Uterus (tissue), 4 donors: ENCODE measurements around the gene PBXIP1. TPM values are rescaled to one million over a fixed set of nuclear protein-coding genes. Genes with fewer than 3 reads are reported as not detected.
"Not testable (repeated sequence)": the region's sequence is repeated elsewhere in the genome, so short reads cannot be mapped to it uniquely, and the experiment has no call there.

ENCODE experiments used
- DNase-seq, 2 donors: peaks; one replicate each; pipeline ENCODE4 v3.0.0-alpha.2; 2019 to 2020
- H3K27ac ChIP-seq, 2 donors: fragments of 200-600 bp; sonication (generic); 1 replicate in 1 of 2; 2 replicates in 1 of 2; pipeline ENCODE4 v1.5.1; 2016 to 2018
- H3K27me3 ChIP-seq, 2 donors: fragments of 200-600 bp; sonication (generic); one replicate each; pipeline ENCODE4 v1.5.1; 2018 to 2019; ENCODE audit warnings: control low read depth in 1 of 2
- H3K36me3 ChIP-seq, 2 donors: fragments of 200-600 bp; sonication (generic); one replicate each; pipeline ENCODE4 v1.5.1; 2019; ENCODE audit warnings: control low read depth in 1 of 2
- H3K4me1 ChIP-seq, 2 donors: fragments of 200-600 bp; sonication (generic); one replicate each; pipeline ENCODE4 v1.5.1; 2018 to 2019; ENCODE audit warnings: control low read depth in 1 of 2
- H3K4me3 ChIP-seq, 2 donors: fragments of 200-600 bp; sonication (generic); 1 replicate in 1 of 2; 2 replicates in 1 of 2; pipeline ENCODE4 v1.5.1; 2018 to 2019; ENCODE audit warnings: mild to moderate bottlenecking in 1 of 2
- H3K9me3 ChIP-seq, 2 donors: fragments of 200-600 bp; sonication (generic); one replicate each; pipeline ENCODE4 v1.5.1; 2019; ENCODE audit warnings: control low read depth in 1 of 2
- POLR2A ChIP-seq, 2 donors: fragments of 450-650 bp; IDR thresholded peaks; one replicate each; pipeline ENCODE4 v1.6.1; 2016; ENCODE audit warnings: antibody characterized with exemption in 2 of 2, mild to moderate bottlenecking in 1 of 2, moderate library complexity in 1 of 2
- intact Hi-C: fragments of 100-400 bp; cut with DNase I; formaldehyde crosslinking; loops from one replicate; pipeline ENCODE4 v1.15.1; 2023; ENCODE audit warnings: low total_unique reads
- total RNA-seq, 4 donors: library from RNA; depleted of rRNA in 3 of 4; stranded (reverse); fragments of >200 nt in 3 of 4; gene quantifications; one replicate each; pipeline versions ENCODE4 v1.1.0 to v1.2.4, GENCODE V29; 2014 to 2023
- TF ChIP-seq, protein P1 (sequence below), 4 experiments: fragments of 200-600 bp in 2 of 4; fragments of 450-650 bp in 2 of 4; sonication (generic) in 2 of 4; IDR thresholded peaks; one replicate each; pipeline ENCODE4 v1.5.1; 2016 to 2019; ENCODE audit warnings: antibody characterized with exemption in 4 of 4, mild to moderate bottlenecking in 2 of 4, moderate library complexity in 1 of 4
- donor health status: DM: yes; HTN: yes; CAD: no.

Gene PBXIP1
- total RNA-seq, 4 donors from 2014 or later, result 34.4 to 151 (median 88.6) TPM

GRCh38 chr1:154982341-154982740 is 26.4 kb upstream of the PBXIP1 start:
- H3K36me3 ChIP-seq, result no peaks in the 10 kb centered on the region
- H3K27ac ChIP-seq, result peak overlapping the region in 1 of 2 donors; percentile 77
- no peaks in the 10 kb centered on the region for H3K9me3 ChIP-seq
- intact Hi-C loops, result no loop called here
- H3K4me3 ChIP-seq, result peak overlapping the region in 1 of 2 donors; percentile 38
- no peak for DNase-seq
- H3K4me1 ChIP-seq, result peaks cover 0 to 7% of the 10 kb centered on the region in 2 donors
- H3K27me3 ChIP-seq, result no peaks in the 10 kb centered on the region
- TF ChIP-seq POLR2A (IDR thresholded peaks at IDR 0.05), result no peak
- TF ChIP-seq, protein P1, sequence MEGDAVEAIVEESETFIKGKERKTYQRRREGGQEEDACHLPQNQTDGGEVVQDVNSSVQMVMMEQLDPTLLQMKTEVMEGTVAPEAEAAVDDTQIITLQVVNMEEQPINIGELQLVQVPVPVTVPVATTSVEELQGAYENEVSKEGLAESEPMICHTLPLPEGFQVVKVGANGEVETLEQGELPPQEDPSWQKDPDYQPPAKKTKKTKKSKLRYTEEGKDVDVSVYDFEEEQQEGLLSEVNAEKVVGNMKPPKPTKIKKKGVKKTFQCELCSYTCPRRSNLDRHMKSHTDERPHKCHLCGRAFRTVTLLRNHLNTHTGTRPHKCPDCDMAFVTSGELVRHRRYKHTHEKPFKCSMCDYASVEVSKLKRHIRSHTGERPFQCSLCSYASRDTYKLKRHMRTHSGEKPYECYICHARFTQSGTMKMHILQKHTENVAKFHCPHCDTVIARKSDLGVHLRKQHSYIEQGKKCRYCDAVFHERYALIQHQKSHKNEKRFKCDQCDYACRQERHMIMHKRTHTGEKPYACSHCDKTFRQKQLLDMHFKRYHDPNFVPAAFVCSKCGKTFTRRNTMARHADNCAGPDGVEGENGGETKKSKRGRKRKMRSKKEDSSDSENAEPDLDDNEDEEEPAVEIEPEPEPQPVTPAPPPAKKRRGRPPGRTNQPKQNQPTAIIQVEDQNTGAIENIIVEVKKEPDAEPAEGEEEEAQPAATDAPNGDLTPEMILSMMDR (IDR thresholded peaks at IDR 0.05), result no peak

GRCh38 chr1:154978360-154978759 is 22.5 kb upstream of the PBXIP1 start:
- no peak overlapping the region for H3K4me3 ChIP-seq
- H3K9me3 ChIP-seq, result no peaks in the 10 kb centered on the region
- H3K4me1 ChIP-seq, result no peaks in the 10 kb centered on the region
- no peak overlapping the region for H3K27ac ChIP-seq
- intact Hi-C loops, result no loop called here
- no peaks in the 10 kb centered on the region for H3K36me3 ChIP-seq
- no peak for DNase-seq
- TF ChIP-seq, protein P1 (IDR thresholded peaks at IDR 0.05), result no peak
- TF ChIP-seq POLR2A (IDR thresholded peaks at IDR 0.05), result no peak
- H3K27me3 ChIP-seq, result no peaks in the 10 kb centered on the region

DNA sequence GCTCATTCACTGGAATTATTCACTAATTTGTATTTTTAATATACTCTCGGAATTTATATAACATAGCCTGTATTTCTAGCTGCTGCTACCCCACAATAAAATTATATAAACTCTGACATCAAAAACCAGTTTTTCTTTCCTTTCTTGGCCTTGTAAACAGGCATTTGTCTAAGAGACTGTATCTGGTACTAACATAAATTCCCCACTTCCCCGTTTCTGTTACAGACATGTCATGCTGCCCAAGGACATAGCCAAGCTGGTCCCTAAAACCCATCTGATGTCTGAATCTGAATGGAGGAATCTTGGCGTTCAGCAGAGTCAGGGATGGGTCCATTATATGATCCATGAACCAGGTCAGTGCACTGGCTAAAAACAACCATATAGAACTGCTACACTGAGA is 21.9 kb upstream of the PBXIP1 start:
- H3K4me1 ChIP-seq, intact Hi-C loops, H3K36me3 ChIP-seq, H3K4me3 ChIP-seq, H3K9me3 ChIP-seq, DNase-seq, H3K27ac ChIP-seq, H3K27me3 ChIP-seq: not testable (repeated sequence)

DNA sequence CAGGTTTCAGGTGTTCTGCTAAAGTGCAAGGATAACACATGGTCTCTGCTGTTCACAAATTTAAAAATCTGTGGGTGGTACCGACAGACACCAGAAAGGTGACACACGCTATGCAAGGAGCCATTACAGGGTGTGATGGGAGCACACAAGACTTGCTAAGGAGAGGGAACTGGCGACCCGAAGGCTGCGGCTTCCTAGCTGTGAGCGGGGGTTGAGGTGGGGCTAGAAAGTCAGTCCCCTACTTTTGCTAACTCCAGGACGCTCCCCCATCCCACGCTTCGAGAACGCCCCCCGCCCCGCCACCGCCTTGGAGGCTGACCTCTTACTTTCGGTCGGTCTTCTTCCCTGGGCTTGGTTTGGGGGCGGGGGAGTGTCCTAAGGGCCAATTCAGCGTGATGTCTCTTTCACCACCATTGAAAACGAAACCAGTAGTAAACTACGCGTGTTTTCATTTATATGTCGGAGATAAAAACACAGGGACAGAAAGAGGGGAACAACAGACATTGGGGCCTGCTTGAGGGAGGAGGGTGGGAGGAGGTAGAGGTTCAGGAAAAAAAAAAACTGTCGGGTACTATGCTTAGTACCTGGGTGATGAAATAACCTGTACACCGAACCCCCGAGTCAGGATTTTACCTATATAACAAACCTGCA is 19.6 kb upstream of the PBXIP1 start:
- peak overlapping the region; percentile 99 for H3K27ac ChIP-seq
- DNase-seq, result peak; percentile 65 to 76
- peaks cover 0 to 8% of the 10 kb centered on the region in 2 donors for H3K4me1 ChIP-seq
- intact Hi-C loops, result no loop called here
- H3K9me3 ChIP-seq, result no peaks in the 10 kb centered on the region
- H3K36me3 ChIP-seq, result no peaks in the 10 kb centered on the region
- TF ChIP-seq, protein P1 (IDR thresholded peaks at IDR 0.05), result peak in 1 of 4 experiments; percentile 2
- TF ChIP-seq POLR2A (IDR thresholded peaks at IDR 0.05), result no peak
- H3K27me3 ChIP-seq, result no peaks in the 10 kb centered on the region
- peak overlapping the region; percentile 50 to 73 for H3K4me3 ChIP-seq

DNA sequence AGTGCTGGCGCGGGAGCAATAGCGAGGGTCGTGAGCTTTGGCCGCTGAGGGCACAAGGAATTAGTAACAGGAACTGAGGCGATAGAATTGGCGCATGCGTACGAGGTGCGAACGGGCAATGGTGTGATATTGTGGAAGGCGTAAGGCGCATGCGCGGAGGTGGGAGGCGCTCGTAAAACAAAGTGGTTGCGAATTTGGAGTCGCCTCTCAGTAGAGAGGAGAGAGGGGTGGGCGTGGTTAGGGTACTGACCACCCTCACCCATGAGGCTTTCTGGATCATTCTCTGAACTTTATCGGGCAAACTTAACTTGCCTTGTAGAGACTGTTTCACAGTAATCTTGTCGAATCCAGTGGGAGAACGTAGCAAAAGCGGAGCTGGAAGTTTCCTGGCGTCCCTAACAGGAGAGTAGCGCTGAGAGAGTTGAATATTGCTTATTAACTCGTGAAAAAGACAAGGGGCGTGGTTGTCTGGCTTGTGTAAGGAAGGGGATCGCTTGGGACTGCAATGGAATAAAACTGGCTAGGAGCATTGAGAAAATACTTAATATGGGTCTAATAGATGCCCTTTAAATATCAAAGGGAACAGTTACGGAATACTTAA is 19.0 kb upstream of the PBXIP1 start:
- Histone ChIP-seq H3K27ac (peak overlapping the region; percentile 99), H3K4me1 (peaks cover 3 to 8% of the 10 kb centered on the region in 2 donors), H3K4me3 (peak overlapping the region; percentile 50 to 73), H3K36me3 (no peaks in the 10 kb centered on the region), H3K9me3 (no peaks in the 10 kb centered on the region), H3K27me3 (no peaks in the 10 kb centered on the region)
- intact Hi-C loops, result no loop called here
- TF ChIP-seq, protein P1 (IDR thresholded peaks at IDR 0.05), result no peak
- peak; percentile 71 to 77 for TF ChIP-seq POLR2A (IDR thresholded peaks at IDR 0.05)
- DNase-seq, result peak; percentile 94 to 96
